ENCODE data around the gene HKDC1.

HKDC1 gene

GRCh38 chr10:69315610-69316312, 95.6 kb downstream of the HKDC1 start:
- no peak for DNase-seq
- peaks cover 3% of the 10 kb centered on the region; the same call in 1 of the 2 replicates for H3K4me1 ChIP-seq

GRCh38 chr10:69316313-69317059, 96.4 kb downstream of the HKDC1 start:
- H3K9me3 ChIP-seq: no peaks in the 10 kb centered on the region
- no peak for TF ChIP-seq CTCF (IDR thresholded peaks at IDR 0.05; ENCODE audit: low read depth, low read length)
- peaks cover 3% of the 10 kb centered on the region; the same call in 1 of the 2 replicates for H3K4me1 ChIP-seq
- H3K27me3 ChIP-seq: no peaks in the 10 kb centered on the region
- DNase-seq: no peak
- no peaks in the 10 kb centered on the region for H3K36me3 ChIP-seq
- no peak overlapping the region for H3K4me3 ChIP-seq (ENCODE audit: low read depth, low read length)

More at GRCh38 chr10:69315610-69316312, 95.6 kb downstream of the HKDC1 start:
- H3K4me3 ChIP-seq (ENCODE audit: low read depth, low read length): no peak overlapping the region
- H3K9me3 ChIP-seq: no peaks in the 10 kb centered on the region
- H3K27me3 ChIP-seq: no peaks in the 10 kb centered on the region
- H3K36me3 ChIP-seq: no peaks in the 10 kb centered on the region
- TF ChIP-seq CTCF (IDR thresholded peaks at IDR 0.05; ENCODE audit: low read depth, low read length): no peak
